ENCODE results near the gene ZNF490.
"Not testable (repeated sequence)": the region's sequence is repeated elsewhere in the genome, so short reads cannot be mapped to it uniquely, and the experiment has no call there.

Gene ZNF490

DNA sequence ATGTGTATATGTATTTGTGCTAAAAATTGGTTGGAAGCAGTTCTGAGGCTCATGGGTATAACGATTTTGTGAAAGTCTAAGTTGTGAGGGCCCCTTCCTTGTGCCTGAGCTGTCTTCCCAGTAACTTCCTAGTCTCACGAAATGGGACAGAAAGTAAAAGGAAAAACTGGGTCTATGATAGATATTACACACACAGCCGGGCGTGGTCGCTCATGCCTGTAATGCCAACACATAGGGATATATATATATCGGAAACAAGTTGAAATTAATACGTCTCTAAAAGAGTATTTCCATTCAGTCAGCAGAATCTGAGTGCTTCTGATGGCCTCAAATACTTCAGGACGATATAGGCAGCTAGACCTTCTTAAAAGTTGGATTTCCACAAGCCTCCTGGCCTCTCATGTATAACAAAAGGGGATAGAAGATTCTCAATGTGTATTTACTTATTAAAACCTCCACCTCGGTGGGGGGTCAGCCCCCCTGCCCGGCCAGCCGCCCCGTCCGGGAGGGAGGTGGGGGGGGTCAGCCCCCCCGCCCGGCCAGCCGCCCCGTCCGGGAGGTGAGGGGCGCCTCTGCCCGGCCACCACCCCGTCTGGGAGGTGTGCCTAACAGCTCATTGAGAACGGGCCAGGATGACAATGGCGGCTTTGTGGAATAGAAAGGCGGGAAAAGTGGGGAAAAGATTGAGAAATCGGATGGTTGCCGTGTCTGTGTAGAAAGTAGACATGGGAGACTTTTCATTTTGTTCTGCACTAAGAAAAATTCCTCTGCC is 10.8 kb upstream of the ZNF490 start:
- not testable (repeated sequence) for DNase-seq (ENCODE audit: low read depth)

DNA sequence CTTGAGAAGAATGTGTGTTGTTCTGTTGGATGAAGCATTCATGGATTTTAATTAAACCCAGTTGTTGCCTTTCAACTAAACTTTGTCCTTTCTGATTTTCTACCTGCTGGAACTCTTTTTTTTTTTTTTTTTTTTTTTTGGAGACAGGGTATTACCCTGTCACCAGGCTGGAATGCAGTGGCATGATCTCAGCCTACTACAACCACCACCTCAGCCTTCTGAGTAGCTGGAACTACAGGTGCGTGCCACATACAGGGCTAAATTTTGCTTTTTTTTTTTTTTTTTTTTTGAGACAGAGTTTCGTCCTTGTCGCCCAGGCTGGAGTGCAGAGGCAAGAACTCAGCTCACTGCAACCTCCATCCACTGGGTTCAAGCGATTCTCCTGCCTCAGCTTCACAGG is 7.0 kb upstream of the ZNF490 start:
- no peak for DNase-seq (ENCODE audit: low read depth)

DNA sequence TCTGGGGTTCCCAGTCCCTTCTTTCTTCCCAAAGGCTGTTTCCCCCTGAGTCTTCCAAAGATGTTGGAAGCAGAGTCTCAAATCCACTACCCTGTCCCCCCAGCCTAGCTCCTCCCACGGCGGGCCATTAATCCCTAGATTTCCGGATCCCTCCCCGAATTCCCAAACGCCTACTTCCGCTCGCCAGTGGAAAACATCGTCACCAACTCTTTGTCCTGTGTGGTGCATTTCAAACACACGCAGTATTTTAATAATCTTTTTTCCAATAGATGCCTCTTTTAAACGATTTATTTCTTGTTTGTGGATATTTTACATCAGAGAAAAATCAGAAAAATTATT is 717 bp upstream of the ZNF490 start:
- DNase-seq (ENCODE audit: low read depth): no peak

DNA sequence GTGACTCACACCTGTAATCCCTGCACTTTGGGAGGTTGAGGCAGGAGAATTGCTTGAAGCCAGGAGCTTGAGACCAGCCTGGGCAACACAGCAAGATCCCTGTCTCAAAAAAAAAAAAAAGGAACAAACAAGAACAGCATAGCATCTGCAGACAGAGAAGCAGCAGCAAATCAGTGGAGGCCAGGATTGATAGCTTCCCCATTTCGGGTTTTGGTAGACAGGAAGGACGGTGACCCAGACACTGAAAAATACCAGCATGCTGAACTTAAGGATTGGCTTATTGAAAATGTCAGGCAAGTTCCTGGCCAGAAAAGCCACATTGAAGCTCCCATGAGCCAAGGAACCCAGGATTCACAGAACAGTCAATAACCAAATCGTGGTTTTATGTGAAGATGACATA is 3.0 kb downstream of the ZNF490 start:
- no peak for DNase-seq (ENCODE audit: low read depth)

DNA sequence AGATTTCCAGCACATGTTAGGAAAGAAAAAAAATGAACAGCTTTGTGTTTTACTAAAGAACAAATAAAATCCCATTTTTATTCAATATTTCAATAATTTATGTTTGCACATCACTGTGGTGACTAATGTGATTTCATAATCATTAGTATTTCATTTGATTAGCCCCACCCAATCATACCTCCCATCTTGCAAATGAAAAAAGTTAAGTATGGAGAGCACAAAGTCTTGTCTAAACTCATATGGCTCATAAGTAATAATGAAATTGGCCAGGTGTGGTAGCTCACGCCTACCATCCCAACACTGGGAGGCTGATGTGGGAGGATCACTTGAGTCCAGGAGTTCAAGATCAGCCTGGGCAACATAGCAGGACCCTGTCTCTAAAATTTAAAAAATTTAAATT is 3.8 kb downstream of the ZNF490 start:
- DNase-seq (ENCODE audit: low read depth): no peak

DNA sequence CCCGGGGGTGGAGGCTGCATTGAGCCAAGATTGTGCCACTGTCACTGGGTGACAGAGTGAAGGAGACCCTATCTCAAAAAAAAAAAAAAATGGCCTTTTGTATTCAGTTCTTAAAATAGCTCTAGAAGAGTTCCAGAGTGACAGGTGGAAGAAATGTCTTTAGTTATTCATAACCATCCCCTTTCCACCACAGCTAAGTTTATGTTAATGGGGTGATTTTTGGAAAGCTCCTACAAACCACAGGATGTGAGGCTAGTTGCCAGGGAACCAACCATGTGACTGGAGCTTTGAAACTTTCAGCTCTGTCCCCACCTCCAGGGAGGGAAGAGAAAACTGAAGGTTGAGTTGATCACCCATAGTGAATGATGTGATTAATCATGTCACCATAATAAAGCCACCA is 6.9 kb downstream of the ZNF490 start:
- DNase-seq (ENCODE audit: low read depth): no peak

DNA sequence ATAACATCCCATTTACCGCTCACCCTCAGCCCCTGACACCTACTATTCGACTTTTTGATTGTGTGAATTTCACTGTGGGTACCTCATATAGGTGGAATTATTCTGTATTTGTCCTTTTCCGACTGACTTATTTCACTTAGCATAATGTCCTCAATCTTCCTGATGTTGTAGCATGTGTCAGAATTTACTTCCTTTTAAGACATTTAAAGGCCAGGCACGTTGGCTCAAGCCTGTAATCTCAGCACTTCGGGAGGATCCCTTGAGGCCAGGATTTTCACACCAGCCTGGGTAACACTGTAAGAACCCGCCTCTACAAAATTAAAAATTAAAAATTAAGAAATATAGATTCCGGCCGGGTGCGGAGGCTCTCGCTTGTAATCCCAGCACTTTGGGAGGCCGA is 13.0 kb downstream of the ZNF490 start:
- DNase-seq (ENCODE audit: low read depth): no peak

DNA sequence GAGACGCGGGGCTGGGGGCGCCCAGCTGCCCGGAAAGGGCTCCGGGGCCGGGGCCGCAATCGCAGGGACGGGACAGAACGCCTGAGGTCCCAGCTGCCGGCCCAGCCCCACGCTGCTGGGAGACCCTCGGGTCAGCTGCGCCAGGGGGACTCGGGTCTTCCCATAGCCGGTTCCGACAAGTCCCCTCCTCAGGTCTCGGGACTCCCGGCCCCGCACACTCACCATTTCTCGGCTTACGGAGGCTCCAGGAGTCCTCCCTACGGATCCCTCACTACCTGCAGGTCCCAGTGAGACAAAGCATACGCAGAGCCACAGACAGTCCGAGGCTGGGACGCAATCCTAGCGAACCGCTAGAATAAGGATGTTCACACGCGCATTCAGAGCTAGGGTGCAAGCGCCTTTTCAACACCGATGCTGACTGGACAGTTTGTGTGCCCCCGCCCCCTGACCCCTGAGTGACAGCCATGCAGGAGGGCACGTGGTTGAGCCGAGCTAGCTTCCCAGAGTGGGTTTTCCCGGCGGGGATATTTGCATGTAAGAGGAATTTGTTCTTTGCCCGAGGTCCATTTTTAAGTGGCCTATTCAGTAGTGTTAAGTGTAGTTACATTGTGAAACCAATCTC is 13.6 kb downstream of the ZNF490 start:
- DNase-seq (ENCODE audit: low read depth): no peak

DNA sequence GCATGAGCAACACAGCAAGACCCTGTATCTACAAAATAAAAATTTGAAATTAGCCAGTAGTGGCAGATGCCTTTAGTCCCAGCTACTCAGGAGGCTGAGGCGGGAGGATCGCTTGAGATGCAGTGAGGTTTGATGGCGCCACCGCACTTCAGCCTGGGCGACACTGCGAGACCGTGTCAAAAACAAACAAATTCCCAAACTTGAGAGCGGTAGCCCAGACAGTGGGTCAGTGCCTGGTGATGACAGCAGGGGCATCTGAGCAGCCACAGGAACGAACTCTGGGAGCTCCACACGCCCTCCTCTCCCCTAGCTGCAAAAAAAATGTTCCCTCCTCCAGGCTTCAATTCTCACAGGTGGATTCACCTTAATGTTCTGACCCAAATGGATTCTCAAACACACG is 14.1 kb downstream of the ZNF490 start:
- no peak for DNase-seq (ENCODE audit: low read depth)

DNA sequence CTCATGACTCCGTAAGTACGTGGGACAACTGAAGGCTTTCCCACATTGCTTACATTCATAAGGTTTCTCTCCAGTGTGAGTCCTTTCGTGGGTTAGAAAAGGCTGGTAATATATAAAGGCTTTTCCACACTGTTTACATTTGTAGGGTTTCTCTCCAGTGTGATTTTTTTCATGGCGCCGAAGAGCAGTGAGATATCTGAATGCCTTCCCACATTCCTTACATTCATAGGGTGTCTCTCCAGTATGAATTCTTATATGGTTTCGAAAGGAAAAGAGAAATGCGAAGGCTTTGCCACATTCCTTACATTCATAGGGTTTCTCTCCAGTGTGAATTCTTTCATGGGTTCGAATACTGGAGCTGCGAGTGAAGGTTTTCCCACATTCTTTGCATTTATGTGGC is 29.5 kb downstream of the ZNF490 start:
- no peak for DNase-seq (ENCODE audit: low read depth)

DNA sequence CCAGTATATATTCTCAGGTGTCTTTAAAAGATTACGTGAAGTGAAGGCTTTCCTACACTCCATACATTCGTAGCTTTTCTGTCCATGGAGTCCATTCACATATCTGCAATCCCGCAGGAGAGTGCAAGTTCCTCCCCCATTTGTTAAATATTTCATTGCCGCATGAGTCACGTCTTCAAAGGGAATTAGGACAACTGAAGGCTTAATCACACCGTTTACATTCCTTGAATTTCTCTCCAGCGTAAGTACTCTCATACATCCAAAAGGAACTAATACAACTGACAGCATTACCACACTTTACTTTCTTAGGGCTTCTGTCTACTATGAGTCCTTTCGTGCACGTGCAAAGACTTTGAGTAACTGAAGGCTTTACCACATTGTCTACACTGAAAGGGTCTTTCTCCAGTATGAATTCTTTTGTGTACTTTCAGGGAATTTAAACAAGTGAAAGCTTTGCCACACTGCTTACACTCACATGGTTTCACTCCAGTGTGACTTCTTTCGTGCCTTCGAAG is 30.4 kb downstream of the ZNF490 start:
- no peak for DNase-seq (ENCODE audit: low read depth)

DNA sequence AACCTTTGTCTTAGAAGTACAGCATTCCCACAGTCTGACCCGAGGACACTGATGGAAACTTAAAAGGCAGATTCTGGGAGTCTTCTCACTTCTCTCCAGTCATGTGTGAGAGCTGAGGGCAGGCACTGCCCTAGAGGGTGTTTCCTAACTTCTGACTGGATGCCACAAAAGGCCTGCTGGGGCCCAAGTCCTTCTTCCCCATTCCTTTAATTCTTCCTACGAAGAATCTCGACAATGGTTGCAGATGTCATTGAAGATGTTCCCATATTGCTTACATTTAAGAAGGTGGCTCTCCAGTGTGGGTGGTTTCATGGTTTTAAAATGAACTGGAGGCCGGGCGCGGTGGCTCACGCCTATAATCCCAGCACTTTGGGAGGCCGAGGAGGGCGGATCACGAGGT is 32.0 kb downstream of the ZNF490 start:
- no peak for DNase-seq (ENCODE audit: low read depth)

DNA sequence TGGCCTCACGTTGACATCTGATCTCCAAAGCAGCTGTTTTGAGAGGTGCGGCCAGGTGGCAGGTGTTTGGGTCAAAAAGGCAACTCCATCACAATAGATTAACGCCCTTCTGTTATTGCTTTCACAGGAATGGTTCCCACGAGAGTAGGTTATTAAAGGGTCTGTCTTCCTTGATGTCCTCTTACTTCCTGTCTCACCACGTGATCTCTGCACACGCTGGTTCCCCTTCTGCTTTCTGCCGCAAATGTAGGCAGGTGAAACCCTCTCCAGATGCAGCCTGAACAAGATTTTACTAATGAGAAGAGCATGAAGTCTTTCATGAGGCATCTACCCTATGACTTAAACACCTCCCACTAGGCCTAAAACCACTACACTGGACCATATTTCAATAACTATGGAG is 36.6 kb downstream of the ZNF490 start:
- no peak for DNase-seq (ENCODE audit: low read depth)

DNA sequence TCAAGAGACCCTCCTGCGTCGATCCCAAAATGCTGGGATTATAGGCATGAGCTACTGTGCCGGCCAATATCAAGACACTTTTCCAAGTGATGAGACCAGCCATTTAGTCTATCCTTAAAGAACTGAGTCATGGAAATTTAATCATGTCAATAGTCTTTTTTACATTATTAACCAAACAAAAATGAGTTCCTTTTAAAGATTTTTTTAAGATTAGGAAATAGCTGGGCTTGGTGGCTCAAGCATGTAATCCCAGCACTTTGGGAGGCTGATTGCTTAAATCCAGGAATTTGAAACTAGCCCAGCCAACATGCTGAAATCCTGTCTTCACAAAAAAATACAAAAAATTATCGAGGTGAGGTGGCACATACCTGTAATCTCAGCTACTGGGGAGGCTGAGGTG is 42.7 kb downstream of the ZNF490 start:
- no peak for DNase-seq (ENCODE audit: low read depth)

DNA sequence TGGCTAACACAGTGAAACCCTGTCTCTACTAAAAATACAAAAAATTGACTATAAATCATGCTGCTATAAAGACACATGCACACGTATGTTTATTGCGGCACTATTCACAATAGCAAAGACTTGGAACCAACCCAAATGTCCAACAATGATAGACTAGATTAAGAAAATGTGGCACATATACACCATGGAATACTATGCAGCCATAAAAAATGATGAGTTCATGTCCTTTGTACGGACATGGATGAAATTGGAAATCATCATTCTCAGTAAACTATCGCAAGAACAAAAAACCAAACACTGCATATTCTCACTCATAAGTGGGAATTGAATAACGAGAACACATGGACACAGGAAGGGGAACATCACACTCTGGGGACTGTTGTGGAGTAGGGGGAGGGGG is 44.2 kb downstream of the ZNF490 start:
- DNase-seq (ENCODE audit: low read depth): not testable (repeated sequence)

DNA sequence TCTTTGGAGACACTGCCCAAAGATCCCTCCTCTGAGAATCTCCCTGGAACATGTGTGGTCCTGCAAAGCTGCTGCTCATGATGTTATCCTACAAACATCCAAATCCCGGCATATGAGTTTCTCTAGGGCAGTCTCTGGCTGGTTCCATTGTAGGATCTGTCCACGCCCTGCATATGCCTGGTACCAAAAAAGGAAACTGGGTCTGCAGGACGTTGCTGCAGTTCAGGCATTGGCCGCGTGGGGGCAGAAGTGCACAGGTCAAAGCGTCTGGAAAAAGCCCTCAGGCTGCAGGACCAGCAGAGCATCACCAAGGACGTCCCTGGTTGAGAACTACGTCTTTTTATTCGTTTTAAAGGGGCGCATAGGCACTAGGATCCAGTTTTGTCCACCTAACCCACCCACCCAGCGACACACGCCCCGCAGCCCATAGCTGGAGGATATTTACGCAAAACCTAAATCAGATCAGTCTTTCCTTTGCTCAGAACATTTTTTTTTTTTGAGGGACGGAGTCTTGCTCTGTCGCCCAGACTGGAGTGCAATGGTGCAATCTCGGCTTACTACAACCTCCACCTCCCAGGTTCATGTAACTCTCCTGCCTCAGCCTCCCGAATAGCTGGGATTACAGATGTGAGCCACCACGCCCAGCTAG is 46.5 kb downstream of the ZNF490 start:
- DNase-seq (ENCODE audit: low read depth): peak; percentile 95

DNA sequence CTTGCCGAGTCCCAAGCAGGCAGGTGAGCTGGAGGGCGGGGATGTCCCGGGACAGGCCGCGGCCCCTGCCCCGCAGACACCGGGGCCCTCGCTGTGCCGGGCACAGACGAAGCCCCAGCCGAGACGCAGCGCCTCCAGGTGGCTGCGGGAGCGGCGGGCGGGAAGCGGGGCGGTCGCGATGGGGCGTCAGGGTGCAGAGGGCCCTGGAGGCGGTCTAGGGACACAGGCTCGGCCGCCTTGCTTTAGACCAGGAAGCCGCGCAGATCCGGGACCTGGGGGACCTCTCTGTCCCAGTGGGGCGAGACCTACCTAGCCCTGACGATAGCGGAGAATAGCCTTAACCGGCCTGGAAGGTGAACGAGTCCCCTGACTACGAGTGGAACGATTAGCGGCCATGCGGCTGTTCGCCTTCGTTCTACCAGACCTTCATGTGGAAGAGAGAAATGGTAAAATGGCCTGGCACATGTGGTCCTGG is 55.1 kb downstream of the ZNF490 start:
- DNase-seq (ENCODE audit: low read depth): no peak

DNA sequence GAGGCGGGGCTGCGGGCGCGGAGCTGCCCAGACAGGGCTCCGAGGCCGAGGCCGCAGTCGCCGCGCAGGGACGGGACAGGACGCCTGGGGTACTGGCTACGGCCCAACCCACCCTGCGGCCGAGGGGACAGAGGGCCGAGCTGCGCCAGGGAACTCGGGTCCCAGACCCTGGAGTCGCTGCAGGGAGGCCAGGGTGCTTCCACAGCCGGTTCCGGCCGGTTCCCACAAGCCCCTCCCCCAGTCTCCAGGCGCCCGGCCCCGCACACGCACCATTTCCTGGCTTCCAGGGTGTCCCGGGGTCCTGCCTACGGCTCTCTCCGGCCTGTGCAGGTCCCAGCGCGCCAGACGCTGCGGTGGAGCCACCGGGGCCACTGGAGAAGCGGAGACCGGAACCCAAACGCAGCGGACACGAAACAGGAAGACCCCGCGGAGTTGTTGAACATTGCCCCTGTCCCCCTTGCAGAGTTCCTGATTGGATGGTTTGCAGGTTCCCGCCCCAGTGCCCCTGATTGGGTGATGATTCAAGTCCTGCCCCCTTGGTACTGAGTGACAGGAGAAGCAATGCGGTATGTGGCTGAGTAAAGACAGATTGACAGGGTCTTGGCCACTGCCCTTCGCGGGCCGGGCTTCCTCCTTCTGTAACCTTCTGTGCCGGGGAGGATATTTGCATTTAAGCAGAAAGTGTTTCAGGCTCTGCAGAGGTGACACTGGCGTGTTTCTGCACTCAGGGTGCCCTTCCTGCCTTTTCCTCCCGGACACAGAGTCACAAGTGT is 59.4 kb downstream of the ZNF490 start, which contains the start of gene ZNF564:
TSS of gene ZNF564 (minus strand) at position 423 of the 773 bp plus-strand sequence. CDS start at position 273, 150 bp downstream.
- peak; percentile 82 for DNase-seq (ENCODE audit: low read depth)

DNA sequence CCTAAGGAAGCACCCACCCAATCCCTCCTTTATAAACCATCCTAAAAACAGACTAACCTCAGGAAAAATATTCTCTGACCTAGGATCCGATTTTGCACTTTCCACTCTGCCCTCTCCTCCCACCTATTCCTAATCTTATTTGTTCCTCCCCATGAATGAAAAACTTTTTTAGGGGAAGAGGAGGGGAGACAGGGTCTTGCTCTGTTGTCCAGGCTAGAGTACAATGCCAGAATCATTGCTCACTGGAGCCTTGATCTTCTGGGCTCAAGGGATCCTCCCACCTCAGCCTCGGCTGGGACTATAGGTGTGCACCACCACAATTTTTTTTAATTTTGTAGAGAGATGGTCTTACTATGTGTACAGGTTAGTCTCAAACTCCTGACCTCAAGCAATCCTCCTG is 63.7 kb downstream of the ZNF490 start:
- DNase-seq (ENCODE audit: low read depth): no peak

DNA sequence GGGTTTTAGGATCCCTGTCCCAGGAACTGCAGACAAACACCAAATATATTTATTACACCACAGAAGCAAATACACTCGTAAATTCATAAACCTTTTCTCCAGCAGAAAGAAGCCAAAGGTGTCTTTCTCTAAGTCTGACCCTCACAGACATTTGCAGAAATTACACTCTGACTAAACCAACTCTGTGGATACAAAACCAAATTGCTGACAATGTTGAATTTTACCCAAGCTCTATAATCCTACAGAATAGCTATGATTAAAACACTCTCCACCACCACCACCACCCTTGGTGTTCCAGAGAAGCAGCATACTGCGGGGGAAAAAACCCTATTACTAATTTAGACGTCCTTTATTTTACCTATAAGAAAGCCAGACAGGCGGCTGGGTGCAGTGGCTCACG is 64.5 kb downstream of the ZNF490 start:
- no peak for DNase-seq (ENCODE audit: low read depth)

DNA sequence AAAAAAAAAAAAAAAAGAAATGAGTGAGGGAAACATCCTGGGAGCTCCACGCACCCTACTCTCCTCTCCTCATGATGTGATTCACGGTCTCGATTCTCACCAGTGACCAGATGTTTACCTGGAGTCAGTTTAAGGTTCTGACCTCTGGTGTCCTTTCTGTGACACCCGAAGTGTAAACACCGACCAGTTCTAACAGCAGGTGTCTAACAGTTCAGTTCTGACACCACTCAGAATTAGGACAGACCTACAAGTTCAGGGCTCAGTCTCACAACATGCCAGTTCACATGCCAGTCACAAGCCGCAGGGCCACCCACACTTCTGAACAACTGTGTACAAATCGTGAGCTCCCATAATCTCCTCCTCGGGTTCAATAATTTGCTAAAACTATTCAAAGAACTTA is 65.3 kb downstream of the ZNF490 start:
- DNase-seq (ENCODE audit: low read depth): no peak

DNA sequence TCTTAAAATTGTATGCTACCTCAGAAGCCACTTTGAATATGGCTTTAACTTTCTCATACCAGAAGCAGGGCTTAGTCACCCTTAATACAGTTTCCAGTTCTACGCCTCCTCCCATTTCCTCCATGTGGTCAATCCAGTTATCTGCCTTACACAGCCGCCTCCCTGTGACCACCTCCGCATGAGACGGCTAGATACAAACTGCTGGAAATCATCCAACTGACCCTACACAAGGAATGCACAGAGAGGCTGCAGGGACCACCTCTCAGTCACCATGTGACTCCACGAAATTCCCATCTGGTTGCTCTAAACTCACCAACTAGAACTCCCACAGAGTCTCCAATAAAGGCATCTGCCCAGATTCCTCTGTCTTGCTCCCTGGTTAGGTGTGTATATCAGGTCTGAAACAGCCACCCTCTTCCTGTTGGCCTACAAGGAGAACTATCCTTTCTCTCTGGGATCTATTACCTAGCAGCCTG is 66.2 kb downstream of the ZNF490 start:
- DNase-seq (ENCODE audit: low read depth): no peak
